Eye (tissue), 1 donor: ENCODE measurements around the gene PRPF6.

Experiments
- DNase-seq: peaks from one replicate; pipeline ENCODE4 v3.0.0-alpha.2; 2015

PRPF6 gene

DNA sequence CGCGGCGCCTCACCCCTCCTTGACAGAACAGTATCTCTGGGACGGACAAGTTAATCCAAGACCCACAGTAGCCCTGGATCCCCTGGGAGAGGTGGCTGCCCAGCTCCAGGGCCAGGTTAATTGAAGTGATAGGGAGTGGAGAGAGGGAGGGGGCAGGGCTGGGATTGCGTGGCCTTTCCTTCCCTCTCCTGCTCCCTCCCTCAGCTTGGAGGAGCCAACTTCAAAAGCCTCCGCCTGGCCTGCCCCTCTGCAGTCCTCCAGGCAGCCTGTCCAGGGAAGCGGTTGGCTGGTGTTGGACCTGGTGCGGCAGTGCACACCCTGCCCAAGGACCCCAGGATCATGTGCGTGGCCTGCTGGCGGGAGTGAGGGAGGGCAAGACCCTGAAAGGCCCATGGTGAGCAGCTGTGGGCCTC, 55.0 kb downstream of the PRPF6 start, which contains the start of gene C20orf204:
C20orf204 (plus strand) TSS at position 250 of the 413 bp plus-strand sequence; CDS start at position 392, 142 bp downstream.
- no peak for DNase-seq

DNA sequence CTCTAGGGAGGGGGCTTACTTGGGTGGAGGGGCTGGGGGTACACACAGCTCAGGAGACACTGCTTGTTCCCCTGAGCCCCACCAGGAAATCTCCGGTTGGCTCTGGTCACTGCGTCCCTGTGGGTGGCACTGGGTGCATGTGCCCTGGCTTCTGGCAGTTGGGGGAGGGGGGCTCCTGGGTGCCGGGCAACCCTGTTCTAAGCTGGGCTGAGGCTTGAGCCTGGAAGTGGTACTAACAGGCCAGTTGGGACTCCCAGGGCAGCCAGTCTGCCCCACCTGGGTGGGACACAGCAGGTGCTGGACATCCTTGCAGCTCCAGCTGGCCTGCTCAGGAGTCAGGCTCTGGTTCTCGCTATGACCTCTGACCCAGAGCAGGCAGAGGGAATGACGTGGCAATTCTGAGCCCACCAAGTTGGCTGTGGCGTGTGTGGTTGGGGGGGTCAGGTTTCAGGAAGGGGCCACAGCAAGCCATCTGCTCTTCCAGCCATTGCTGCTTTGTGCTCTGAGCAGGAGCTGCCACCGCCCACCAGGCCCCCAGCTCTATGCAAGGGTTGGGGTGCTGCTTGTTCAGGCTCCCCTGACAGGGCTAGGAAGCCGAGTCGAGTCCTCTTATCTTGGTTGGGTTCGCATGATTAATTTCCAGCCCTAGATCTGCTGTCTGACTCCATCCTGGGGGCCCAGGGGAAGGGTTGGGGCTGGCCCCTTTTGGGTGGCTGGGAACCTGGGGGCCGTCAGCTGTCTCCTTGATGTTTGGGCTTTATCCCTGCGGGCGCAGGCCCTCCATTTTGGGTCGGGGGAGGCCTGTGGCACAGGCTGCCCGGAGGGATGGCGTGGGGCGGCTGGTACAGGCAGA, 55.6 kb downstream of the PRPF6 start:
- no peak for DNase-seq

DNA sequence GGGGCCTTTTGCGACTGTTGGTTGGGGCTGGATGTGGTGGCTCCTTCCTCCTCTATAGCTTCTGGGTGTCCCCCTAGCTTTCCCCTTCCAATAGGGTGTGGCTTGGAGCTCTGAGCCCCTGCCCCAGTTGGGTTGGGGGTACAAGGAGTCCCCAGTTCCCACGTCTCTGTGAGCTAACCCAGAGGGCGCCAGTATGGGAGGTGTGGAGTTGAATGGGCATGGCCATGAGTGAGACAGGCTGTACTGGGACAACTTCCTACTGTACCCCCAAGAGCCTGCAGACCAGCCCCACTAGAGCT, 56.2 kb downstream of the PRPF6 start:
- no peak for DNase-seq

DNA sequence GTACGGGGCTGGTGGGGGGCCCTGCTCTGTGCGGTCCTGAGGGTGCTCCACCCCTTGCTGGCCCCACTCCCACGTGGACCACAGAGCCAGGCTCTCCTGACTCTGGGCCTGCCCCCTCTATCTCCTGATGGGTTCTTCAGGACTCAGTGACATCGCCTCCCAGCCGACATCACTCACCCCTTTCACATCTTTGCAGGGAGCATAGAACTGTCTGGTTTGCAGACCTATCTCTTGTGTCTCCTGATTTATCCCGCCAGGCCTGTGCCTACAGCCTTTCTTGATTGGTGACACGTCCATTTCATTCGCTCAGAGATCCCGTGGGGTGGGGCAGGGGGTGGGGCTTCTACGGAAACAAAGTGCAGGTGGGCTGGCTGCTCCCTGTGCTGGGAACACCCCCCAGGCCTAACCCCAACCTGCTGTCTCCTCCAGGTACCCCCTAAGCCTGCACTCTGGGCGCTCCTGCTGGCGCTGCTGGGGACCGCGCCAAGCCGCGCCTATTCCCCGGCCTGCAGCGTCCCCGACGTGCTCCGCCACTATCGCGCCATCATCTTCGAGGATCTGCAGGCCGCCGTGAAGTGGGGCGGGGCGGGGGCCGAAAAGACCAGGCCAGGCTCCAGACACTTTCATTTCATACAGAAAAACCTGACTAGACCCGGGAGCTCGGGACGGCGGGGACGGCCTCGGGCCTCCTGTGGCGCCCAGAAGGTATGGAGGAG, 56.7 kb downstream of the PRPF6 start:
- DNase-seq: no peak

DNA sequence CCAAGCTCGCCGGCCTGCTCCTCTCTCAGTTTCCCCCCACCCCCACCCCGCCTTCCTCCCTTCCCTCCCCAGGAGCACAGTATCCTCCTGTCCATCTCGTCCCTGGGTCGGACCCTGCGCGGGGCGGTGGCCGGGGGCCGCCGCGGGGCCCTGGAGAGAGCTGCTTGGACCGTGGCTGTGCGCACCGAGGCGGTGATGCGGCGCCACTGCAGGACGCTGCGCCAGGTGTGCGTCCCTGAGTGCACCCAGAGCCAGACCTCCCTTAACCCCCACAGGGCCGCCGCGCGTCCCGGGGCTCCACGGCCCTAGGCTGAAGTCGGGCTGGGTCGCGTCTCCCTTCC, 57.3 kb downstream of the PRPF6 start:
- no peak for DNase-seq

DNA sequence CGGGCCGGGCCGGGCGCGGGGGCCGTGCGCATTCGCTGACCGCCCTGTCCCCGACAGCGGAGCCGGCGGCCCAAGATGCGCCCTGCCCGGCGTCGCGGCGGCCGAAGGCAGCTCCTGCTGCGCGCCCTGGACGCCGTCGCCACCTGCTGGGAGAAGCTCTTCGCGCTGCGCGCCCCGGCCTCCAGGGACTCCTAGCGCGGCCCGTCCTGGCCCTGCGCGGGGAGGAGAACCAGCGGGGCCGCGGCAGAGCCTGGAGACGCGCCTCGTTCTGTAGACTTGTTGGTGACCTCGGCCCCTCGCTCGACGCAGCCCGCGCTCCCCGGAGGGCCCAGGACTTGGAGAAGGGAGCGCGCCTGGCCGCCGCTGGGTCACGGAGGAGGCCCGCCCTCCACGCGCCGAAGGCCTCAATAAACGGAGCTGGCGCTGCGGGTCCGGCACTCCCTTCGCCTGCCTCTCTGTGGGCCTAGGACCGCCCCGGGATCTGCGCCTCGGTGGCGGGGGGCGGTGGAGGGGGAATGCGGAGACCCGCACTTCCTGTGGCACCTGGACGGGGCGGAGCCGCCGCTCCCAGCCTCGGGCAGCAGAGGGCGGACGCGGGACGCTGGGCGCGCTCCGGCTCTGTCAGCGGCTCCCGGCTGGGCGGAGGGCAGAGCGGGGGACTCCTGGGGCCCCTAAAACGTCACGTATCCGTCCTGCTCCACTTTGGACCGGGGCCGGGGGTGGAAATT, 57.8 kb downstream of the PRPF6 start:
- DNase-seq: peak; percentile 84

DNA sequence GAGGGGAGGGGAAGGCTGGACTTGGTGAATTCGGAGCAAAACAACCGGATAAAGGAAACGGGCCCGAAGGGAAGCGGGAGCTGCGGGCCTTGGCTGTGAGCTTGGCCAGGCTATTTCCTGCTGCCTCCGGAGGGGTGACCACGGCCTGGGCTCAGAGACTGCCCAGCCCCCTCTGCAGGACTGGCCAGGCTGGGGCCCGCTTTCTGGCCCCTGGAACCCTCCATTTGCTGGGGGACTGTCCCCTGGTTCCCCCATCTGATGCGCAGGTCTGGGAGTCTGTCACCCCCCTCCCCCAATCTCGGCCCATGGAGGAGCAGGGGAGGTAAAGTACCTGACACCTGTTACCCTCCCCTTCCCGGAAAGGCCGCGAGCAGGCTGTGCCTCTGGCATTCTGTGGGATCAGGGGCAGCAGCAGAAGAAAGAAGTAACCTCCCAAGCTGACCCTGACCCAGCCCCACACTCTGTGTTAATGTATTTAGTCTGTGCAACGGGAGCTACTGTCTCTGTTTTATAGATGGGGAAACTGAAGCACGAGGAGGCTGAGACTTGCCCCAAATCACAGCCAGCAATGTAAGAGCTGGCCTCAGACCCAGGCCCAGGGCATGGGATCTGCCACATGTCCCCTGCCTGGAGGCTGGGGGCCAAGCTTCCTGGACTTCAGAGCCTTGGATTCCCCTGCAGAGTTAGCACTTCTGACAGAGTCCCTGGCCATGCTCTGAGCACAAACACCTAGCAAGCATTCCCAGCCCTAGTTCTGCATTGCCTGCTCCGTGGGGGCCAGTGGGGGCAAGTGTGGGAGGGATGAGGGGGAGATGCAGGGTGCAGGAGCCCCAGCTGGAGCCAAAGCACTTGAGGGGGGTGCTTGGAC, 58.6 kb downstream of the PRPF6 start:
- DNase-seq: no peak

DNA sequence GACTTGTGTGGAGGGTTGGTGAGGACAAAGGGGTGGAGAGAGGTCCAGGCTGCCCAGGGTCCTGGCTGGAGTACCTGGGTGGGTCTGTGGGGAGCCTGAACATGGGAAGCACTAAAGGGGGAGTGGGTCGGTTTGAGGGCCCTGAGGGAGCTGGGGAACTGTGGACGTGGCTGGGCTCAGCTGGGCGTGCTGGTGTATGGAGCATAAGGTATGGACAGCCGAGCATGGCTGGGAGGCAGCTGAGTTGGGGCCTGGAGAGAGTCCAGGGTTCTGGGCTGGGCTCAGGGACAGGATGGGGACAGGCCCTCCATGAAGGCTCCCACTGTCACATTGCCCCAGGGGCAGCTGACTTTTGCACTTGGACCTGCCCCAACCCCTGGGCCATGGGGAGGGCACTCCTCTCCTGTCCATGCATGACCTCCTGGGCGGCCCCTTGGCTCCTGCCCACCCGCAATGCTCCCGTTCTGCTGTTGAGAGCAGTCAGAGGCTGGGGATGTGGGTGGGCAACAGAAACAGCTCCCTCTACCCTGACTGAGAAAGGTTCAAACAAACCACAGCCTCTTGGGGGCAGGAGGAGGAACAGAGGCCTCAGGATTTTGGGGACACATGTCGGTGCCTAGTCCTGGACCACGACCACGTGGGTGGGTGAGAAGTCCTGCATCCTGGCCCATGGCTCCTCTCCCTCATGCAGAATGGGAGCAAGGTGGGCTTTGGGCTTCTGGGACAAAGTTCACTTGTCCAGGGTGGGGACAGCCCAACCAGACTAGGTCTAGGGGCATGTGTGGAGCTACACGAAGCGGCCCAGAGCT, 59.5 kb downstream of the PRPF6 start:
- no peak for DNase-seq

DNA sequence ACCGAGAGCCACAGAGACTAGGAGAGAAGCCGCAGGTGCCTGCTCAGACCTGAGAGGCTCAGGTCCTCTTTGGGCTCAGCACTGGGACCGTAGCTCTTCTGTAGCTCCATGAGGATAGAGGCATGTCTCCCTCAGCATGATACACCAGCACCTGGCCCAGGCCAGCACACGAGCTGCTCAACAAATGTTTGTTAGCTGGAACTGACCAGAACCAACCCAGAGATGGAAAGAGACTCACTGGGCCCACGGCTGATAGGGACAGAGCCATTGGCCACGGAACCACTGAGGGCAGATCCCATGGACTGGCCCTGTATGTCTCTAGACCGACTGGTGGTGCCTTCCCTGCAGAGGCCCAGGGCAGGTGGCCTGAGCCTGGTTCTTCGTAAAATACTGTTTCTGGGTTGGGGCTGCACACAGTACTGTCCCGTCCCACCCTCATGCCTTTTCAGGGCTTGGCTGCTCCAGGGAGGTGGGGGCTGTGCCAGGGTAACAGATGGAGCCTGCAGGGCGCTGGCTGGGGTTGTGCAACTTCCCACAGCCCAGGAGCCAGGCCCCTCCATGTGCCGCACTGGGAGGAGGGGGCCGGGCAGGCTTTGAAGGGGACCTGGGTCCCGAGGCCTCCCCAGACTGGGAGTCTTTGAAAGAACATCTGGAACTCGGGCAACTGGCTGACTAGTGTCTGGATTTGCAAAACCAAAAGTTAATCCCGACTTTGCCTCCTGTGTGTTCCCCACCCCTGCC, 60.3 kb downstream of the PRPF6 start:
- DNase-seq: no peak

DNA sequence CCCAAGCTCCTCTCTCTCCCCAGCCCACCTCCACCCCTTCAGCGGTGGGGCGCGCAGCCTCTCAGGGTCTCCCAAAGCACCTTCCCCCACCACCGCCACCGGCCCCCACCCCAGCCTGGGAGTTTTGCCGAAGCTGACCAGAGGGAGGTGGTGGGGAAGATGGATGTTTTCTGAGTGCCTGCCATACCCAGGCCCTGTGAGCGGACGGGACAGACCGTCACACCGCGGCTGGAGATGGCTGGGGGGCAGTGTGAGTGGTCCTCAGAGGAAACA, 60.8 kb downstream of the PRPF6 start:
- no peak for DNase-seq

DNA sequence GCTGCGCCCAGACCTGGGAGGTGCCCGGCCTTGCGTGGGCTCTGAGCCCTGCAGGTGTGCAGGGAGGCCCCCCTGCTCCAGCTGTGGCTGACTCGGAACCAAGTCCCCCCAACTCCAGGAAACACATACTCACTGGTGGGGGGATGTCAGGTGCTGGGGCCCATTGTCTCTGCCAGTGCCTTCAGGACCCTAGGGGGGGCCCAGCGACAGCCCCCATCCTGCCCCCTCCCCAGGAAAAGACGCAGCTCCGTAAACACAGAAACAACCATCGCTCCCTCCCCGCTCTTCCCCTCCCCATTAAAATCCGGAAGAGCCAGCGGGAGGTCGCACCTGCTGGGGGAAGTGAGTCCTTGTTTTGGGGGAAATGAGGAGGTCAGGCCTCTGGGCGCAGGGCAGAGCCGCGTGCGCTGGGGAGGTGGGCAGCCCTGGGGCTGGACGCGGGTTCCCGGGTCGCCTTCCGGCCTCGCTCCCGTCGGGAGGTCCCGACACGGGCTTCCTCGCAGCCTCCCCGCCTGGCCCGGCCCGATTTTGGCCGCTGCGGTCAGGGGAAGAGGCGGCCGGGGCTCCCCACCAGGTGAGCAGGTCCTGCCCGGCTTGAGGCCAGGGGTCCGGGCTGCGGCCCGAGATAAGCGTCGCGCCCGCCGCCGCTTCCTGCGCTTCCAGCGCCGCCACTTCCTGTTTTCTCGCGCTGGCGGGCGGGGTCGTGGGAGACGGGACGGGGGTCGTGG, 61.3 kb downstream of the PRPF6 start:
- no peak for DNase-seq

DNA sequence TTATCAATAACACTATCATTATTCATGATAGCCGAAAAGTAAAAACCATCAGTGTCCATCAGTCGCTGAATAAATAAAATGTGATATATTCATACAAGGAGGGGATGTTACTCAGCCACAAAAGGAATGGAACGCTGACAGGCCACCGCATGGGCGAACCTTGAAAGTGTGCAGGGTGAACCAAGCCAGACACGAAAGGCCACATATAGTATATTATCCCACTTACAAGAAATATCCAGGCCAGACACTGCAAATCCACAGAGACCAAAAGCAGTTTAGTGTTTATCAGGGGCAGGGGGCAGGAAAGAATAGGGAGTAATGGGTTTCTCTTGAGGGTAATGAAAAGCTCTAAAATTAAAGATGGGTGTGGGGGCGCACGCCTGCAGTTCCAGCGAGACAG, 62.8 kb downstream of the PRPF6 start:
- no peak for DNase-seq

DNA sequence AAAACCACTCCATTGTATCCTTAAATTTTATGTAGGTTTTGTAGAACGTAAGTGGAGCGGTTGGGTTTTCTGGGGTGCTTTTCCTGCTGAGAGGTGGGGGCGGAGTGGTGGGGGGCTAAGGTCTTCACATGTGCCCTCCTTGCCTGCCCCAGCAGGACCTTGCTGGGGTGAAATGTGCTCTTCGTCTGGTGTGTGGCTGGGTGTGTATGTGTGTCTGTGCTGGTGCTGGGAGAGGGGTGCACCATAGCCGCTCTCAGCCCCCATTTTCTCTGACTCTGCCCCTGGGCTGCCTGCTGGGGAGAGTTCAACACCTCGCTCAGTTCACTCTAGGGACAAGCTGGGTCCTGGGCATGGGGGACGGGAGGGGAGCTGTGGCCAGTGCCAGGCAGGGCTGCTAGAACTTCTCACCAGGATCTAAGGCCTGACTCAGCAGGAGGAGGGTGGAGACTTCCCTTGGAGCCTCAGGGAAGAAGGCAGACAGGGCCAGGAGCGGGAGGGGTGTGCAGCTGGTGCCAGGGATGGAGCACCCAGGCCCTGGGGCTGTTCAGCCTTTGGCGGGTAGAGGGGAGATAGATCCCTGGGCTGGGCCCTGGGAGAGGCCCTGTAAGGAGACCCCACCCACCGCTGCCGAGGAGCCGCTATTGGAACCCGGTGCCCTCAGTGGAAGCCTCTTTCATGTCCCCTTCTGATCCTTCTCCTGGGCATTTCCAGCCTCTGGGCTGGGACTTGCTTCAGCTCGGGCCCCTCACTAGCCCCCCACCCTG, 63.7 kb downstream of the PRPF6 start:
- no peak for DNase-seq

DNA sequence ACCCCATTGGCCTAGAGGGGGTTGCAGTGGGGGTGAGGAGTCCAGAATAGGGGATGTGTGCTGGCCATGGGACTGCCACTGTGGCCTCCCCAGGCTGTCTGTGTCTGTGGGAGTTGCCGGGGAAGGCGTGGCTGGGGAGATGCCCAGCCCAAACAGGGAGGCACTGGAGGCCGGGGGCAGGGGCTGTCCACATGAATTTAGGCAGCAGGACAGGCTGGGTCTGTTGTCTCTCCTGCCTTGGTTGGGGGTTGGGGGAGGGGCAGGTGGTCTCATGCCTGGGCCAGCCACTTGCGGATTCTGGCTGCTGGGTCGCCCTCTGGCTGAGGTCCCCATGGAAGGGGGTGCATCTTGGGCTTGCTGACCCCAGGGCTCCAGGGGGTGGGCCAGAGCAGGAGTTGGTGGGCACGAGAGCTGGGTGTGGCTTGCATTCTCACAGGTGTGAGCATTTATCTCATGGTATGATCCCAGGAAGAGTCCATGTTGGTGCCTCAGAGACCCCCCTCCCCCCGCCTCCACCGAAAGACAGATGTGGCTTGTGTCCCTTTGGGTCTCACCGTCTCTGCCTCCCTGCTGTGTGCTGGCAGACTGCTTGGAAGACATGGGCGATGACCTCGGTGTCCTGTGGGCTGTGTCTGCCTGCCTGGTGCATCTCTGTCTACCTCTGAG, 64.5 kb downstream of the PRPF6 start:
- DNase-seq: no peak

DNA sequence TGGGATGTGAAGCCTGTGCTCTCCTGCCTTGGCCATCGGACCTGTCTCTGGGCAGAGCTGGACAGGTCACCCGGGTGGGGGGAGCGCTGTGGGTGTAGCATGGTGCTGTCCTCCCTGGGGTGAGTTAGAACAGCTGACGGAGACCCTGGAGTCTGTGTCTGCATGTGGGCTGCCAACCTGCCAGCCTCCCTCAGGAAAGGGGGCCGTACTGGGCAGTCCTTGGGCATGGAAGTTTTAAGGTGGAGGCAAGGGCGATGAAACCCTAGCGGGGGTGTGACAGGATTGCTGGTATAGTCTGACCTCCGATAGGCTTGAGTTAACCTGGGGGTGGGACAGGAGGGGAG, 66.1 kb downstream of the PRPF6 start:
- DNase-seq: no peak

DNA sequence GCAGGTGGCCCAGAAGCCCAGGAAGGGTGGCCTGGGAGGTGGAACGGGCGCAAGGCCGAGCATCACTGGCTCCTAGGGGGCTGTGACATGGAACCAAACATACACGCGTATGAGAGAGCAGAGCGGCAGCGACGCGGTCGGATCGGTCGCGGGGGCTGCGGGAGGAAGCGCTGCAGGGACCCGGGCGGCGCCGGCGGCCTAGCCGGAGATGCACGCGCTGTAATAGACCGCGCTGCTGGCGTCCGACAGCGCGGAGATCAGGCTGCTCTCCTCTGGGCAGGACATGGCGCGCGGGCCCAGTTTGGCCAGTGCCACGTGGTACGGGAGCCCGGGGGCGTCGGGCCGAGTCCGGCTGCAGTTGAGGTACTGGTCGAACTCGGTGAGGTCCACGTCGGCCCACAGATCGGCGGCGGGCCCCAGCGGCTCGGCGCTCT, 67.1 kb downstream of the PRPF6 start:
- peak; percentile 40 for DNase-seq

DNA sequence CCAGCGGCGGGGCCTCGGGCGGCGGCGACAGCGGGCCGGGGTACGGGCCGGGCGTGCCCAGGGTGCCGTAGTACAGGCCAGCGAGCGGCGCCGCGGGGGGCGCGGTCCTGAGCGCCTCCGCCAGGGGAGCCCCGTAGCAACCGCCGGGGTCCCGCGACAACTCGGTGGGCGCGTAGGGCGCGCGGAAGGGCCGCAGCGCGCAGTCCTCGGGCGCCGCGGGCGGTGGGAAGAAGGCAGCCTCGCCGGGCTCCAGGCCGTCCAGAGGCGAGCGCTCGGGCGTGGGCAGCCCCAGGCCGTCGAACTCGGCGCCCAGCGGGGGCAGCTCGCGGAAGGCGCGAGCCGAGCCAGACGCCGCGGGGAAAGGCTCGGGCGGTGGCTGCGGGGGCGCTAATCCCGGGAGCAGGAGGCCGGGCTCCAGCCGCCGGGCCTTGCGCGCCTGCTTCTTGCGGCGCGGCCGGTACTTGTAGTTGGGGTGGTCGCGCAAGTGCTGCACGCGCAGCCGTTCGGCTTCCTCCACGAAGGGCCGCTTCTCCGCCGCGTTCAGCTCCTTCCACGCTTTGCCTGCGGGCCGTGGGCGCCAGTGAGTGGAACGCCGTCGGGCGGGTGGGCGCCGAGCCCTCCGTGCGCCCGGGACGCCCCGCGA, 67.6 kb downstream of the PRPF6 start:
- DNase-seq: peak; percentile 35

DNA sequence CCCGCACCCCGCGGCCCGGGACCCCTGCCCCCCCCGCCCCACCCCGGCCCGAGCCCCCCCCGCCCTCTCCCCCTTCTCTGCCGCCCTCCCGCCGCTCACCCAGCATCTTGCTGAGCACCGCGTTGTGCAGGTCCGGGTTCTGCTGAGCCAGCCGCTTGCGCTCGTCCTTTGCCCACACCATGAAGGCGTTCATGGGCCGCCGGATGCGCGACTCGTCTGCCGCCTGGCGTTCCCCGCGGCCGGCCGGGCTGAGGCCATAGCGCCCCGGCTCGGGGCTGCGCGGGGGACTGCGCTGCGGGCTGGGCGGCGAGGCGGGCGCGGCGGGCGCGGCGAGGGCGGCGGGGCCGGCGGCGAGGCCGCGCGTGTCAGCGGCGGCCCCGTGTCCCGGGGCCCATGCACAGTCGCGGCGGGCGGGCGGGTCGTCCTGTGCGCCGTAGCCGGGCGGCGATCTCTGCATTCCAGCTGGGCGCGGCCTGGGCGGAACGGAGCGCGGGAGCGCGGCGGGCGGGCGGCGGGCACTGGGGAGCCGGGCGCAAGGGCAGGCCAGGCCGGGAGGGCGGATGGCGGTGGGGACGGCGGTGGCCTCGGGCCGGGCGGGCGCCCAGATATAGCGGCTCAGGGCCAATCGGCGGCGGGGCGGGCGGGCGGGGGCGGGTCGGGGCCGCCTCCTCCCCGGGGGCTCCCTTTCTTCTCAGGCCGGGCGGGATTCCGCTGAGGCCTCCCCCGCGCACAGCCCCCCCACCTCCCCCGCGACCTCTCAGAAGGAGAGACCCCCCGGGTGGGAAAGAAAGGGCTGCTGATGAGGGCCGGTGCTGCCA, 68.3 kb downstream of the PRPF6 start, which contains the start of gene SOX18:
SOX18 (minus strand) TSS at position 580 of the 818 bp plus-strand sequence; CDS start at position 457, 123 bp downstream.
- DNase-seq: peak; percentile 49
